ENCODE measurements around the gene PES1.

DNA sequence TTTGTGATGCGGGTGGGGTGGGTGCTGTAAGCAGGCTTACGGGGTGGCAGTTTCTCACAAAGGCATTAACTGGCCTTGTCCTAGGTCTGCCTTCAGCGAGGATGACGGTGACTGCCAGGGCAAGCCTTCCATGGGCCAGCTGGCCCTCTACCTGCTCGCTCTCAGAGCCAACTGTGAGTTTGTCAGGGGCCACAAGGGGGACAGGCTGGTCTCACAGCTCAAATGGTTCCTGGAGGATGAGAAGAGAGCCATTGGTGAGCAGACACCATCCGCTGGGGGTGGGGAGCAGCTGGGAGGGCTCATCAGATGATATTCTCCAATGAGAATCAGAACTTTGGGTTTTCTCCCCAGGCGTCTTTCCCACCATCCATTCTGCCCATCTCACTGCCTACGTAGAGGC, 21.1 kb upstream of the PES1 start:
- no peak for TF ChIP-seq POLR2AphosphoS5 (IDR thresholded peaks at IDR 0.05)
- TF ChIP-seq POLR2A (IDR thresholded peaks at IDR 0.05): no peak
- TF ChIP-seq, protein P1, sequence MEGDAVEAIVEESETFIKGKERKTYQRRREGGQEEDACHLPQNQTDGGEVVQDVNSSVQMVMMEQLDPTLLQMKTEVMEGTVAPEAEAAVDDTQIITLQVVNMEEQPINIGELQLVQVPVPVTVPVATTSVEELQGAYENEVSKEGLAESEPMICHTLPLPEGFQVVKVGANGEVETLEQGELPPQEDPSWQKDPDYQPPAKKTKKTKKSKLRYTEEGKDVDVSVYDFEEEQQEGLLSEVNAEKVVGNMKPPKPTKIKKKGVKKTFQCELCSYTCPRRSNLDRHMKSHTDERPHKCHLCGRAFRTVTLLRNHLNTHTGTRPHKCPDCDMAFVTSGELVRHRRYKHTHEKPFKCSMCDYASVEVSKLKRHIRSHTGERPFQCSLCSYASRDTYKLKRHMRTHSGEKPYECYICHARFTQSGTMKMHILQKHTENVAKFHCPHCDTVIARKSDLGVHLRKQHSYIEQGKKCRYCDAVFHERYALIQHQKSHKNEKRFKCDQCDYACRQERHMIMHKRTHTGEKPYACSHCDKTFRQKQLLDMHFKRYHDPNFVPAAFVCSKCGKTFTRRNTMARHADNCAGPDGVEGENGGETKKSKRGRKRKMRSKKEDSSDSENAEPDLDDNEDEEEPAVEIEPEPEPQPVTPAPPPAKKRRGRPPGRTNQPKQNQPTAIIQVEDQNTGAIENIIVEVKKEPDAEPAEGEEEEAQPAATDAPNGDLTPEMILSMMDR (IDR thresholded peaks at IDR 0.05): no peak
- TF ChIP-seq EP300 (IDR thresholded peaks at IDR 0.05): no peak
